CD4-positive, alpha-beta T cell treated with Interleukin-15 for 4 hours (primary cell): Measurements from ENCODE around the gene IQUB.
"Not testable (repeated sequence)": the region's sequence is repeated elsewhere in the genome, so short reads cannot be mapped to it uniquely, and the experiment has no call there.

Experiments used
- DNase-seq: peaks from one replicate; pipeline ENCODE4 v3.0.0-alpha.2; 2020; ENCODE audit warnings: low spot score

Gene IQUB

GRCh38 chr7:123534383-123535260 lies at the start of gene IQUB:
Gene IQUB, minus strand, starts transcription at chr7:123534595. Its CDS starts 22,255 bp downstream, at chr7:123512340.
- DNase-seq: peak; percentile 95

DNA sequence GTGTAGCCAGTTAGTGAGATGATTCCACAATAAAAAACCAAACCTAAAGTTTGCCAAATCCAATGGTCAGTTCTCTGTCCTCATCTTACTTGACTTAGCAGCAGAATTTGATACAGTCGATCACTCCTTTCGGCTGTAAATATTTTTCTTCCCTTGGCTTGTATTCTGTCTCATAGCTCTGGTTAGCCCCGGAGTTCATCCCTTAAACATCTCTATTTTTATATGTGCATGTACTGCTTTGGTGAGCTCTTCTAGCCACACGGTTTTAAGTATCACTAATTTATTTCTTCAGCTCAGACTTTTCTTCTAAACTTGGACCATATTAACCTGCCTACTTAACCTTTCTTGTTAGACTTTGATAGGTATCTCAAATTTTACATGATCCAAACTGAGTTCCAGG lies 49.4 kb upstream of the IQUB start:
- DNase-seq: no peak

DNA sequence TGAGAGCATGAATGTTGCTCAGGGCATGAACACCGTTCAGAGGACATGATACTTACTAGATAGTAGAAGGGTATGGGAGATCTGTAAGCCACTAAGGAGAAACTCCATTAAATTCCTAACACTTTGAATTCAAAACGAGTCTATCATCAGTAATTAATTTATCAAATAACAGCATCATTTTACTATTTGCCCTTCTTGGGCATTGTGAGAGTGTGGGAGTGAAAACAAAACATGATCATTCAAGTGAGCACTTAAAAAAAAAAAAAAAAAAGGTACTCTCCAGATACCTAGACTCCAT lies 46.7 kb upstream of the IQUB start:
- no peak for DNase-seq

DNA sequence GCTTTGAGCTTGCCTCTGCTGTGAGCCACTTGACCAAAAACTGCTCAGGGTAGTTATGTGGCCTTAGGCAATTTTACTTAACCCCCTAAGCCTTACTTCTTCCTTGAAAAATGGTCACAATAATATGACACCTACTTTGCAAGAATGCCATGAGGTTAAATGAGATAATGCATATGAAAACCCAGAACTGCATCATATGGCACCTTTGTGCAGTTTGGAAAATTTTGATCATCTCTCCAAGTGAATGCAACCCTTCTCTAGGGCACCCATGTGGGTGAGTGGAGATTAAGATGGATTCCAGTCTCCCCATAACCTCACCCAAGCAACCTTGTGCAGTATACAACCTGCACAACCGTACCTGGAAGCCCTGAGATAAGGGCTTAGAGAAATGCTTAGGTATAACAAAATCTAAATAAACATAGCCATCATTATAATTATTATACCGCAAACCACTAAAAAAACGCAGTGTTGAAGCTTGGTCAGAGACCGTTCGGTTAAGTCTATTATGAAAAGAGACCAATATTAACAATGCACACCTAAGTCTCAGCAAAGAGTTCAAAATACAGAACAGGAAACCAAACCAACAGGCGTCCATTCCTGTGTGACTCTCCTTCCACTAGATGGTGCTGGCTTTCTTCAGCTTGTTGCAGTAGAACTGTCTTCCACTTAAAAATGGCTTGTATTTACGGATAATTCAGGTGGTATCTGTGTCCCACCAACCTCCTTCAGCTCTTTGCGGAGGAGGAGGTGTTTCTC lies 46.2 kb upstream of the IQUB start:
- no peak for DNase-seq

- no peak for DNase-seq
Measured at GRCh38 chr7:123579416-123579815, 45.0 kb upstream of the IQUB start.

GRCh38 chr7:123573896-123574467 lies 39.6 kb upstream of the IQUB start:
- DNase-seq: no peak

- DNase-seq: no peak
Measured at GRCh38 chr7:123573341-123573740, 38.9 kb upstream of the IQUB start.

- no peak for DNase-seq
Measured at GRCh38 chr7:123571684-123572083, 37.3 kb upstream of the IQUB start.

GRCh38 chr7:123571187-123571586 lies 36.8 kb upstream of the IQUB start:
- DNase-seq: no peak

DNA sequence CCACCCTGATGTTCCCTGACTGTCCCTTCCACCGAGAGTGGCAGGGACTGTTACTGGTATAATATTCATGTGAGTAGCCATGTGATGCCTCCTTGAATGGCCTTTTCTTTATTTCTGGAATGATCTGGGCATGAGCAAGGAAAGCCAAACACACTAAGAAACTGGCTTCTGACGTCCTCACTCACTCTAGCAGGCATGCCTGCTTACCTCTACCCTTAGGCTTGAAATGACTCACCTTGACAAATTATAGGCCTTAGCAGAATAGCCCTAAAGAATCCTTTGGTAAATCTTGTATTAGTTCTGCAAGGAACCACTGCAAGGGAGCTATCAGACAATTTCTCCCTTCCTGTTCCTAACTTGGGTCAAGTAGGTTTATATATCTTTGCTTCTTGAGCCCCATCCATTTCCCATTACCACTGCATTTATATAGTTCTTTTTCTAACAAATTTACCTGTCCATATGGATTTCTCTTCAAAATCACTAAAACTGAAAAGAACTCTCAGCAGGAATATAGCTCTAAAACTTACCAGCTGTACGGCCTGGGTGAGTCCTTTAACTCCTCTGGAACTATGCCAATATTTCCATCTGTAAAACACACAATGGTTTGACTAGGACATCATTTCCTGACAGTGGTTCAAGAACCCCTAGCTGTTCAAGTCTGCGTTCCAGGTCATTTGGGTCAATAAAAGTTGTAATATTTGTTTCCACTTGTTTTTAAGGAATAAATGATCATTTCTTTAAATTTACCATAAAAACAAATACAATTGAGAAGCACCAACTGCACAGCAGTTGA lies 36.2 kb upstream of the IQUB start:
- DNase-seq: no peak

- no peak for DNase-seq
Measured at GRCh38 chr7:123569352-123570010, 35.1 kb upstream of the IQUB start.

DNA sequence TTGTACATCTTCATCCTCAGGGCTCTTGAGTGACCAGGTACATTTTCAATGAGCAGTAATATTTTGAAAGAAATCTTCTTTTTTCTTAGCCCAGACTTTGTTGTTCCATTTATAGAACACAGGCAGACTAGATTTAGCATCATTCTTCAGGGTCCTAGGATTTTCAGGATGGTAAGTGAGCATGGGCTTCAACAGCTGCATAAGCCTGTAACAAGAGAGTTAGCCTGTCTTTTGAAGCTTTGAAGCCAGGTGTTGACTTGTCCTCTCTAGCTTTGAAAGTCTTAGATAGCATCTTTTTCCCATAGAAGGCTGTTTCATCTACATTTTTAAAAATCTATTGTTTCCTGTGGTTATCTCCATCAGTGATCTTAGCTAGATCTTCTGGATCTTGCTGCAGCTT lies 27.7 kb upstream of the IQUB start:
- no peak for DNase-seq

GRCh38 chr7:123558289-123558874 lies 24.0 kb upstream of the IQUB start:
- no peak for DNase-seq

- DNase-seq: peak; percentile 99
Measured at GRCh38 chr7:123557398-123558288, 23.2 kb upstream of the IQUB start, which contains the start of gene NDUFA5. Gene NDUFA5, minus strand, starts transcription at chr7:123557818. Its CDS starts 23 bp downstream, at chr7:123557795.

DNA sequence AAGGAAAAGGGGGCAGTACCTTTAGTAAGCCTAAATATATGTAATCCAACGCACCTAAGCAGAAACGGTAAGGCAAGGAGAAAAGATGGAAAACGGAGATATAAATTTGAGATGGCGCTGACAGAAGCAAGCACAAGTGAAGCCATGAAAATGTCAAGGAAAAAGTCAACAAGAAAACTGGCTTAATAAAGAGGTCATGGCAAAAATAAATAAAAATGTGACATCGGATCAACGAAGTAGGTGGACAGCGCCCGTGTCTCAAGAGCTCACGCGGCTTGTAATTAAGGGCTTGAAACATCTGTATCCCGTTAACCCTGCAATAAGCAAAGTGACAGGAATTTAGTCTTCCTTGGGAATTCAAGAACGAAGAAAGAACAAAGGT lies 22.6 kb upstream of the IQUB start:
- DNase-seq: no peak

- no peak for DNase-seq
Measured at GRCh38 chr7:123555484-123555883, 21.1 kb upstream of the IQUB start.

DNA sequence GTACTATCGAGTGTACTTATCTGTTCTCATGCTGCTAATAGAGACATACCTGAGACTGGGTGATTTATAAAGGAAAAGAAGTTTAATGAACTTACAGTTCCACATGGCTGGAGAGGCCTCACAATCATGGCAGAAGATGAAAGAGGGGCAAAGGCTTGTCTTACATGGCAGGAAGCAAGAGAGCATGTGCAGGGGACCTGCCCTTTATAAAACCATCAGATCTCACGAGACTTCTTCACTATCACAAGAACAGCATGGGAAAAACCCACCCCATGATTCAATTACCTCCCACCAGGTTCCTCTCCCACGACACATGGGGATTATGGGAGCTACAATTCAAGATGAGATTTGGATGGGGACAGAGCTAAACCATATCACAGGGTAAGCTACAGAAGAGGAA lies 18.8 kb upstream of the IQUB start:
- no peak for DNase-seq

GRCh38 chr7:123552641-123553040 lies 18.2 kb upstream of the IQUB start:
- DNase-seq: no peak

DNA sequence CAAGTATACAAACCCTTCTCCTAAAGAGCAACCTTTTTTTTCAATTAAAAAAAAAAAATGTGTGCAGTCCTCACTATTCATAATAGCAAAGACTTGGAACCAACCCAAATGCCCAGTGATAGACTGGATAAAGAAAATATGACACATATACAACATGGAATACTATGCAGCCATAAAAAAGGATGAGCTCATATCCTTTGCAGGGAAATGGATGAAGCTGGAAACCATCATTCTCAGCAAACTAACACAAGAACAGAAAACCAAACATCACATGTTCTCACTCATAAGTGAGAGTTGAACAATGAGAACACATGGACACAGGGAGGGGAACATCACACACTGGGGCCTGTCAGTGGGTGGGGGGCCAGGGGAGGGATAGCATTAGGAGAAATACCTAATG lies 17.7 kb upstream of the IQUB start:
- not testable (repeated sequence) for DNase-seq

GRCh38 chr7:123548406-123548805 lies 14.0 kb upstream of the IQUB start:
- DNase-seq: no peak
